HEK293T (cell line): ENCODE results near the gene BRF1.
A peak's percentile ranks its signal among the peaks of the same experiment; 100 is the strongest.

Source experiments
- CTCF ChIA-PET: fragments of 350-600 bp; formaldehyde crosslinking; extraction: SDS; loops from one replicate; lab custom pipeline; 2021; ENCODE audit warnings: antibody characterized with exemption, inconsistent platforms; lab: Yijun Ruan, JAX
- POLR2A ChIA-PET: fragments of 350-600 bp; formaldehyde crosslinking; extraction: SDS; loops from one replicate; lab custom pipeline; 2020; ENCODE audit warnings: antibody characterized with exemption, inconsistent platforms; lab: Yijun Ruan, JAX
- DNase-seq: peaks from one replicate; pipeline ENCODE4 v3.0.0; 2012; ENCODE audit warnings: mixed read lengths; ENCODE audit errors: extremely low spot score
- ARNT ChIP-seq: fragments of 450-650 bp; IDR thresholded peaks from 2 replicates; pipeline ENCODE4 v1.6.1; 2017; ENCODE audit warnings: mild to moderate bottlenecking
- BHLHE40 ChIP-seq: fragments of 450-650 bp; IDR thresholded peaks from 2 replicates; pipeline ENCODE4 v1.6.1; 2016; ENCODE audit warnings: mild to moderate bottlenecking, moderate library complexity, borderline replicate concordance
- CTBP1 ChIP-seq: fragments of 450-650 bp; IDR thresholded peaks from 2 replicates; pipeline ENCODE4 v1.6.1; 2016; ENCODE audit warnings: borderline replicate concordance
- ELF4 ChIP-seq: fragments of 450-650 bp; IDR thresholded peaks from 2 replicates; pipeline ENCODE4 v1.6.1; 2017; ENCODE audit warnings: antibody characterized with exemption
- FOXA1 ChIP-seq: fragments of 450-650 bp; IDR thresholded peaks from 2 replicates; pipeline ENCODE4 v1.6.1; 2016; ENCODE audit warnings: mild to moderate bottlenecking
- FOXK2 ChIP-seq: fragments of 450-650 bp; IDR thresholded peaks from 2 replicates; pipeline ENCODE4 v1.6.1; 2016; ENCODE audit warnings: mild to moderate bottlenecking
- FOXM1 ChIP-seq: fragments of 450-650 bp; IDR thresholded peaks from 2 replicates; pipeline ENCODE4 v1.6.1; 2017; ENCODE audit warnings: mild to moderate bottlenecking, borderline replicate concordance
- HDGF ChIP-seq: fragments of 450-650 bp; IDR thresholded peaks from 2 replicates; pipeline ENCODE4 v1.6.1; 2017; ENCODE audit warnings: antibody characterized with exemption, borderline replicate concordance
- L3MBTL2 ChIP-seq: fragments of 450-650 bp; conservative IDR thresholded peaks from 2 replicates; pipeline ENCODE4 v1.6.1; 2016; ENCODE audit warnings: mild to moderate bottlenecking
- LEF1 ChIP-seq: fragments of 450-650 bp; IDR thresholded peaks from 2 replicates; pipeline ENCODE4 v1.6.1; 2017; ENCODE audit warnings: mild to moderate bottlenecking, borderline replicate concordance
- NFRKB ChIP-seq: fragments of 450-650 bp; IDR thresholded peaks from 2 replicates; pipeline ENCODE4 v1.6.1; 2016; ENCODE audit warnings: mild to moderate bottlenecking, moderate library complexity
- PKNOX1 ChIP-seq: fragments of 450-650 bp; IDR thresholded peaks from 2 replicates; pipeline ENCODE4 v1.6.1; 2016
- SP1 ChIP-seq: fragments of 450-650 bp; IDR thresholded peaks from 2 replicates; pipeline ENCODE4 v1.6.1; 2017
- SUZ12 ChIP-seq: fragments of 450-650 bp; IDR thresholded peaks from 2 replicates; pipeline ENCODE4 v1.6.1; 2016; ENCODE audit warnings: mild to moderate bottlenecking
- TARDBP ChIP-seq: fragments of 450-650 bp; IDR thresholded peaks from 2 replicates; pipeline ENCODE4 v1.6.1; 2016
- ZNF384 ChIP-seq: fragments of 450-650 bp; IDR thresholded peaks from 2 replicates; pipeline ENCODE4 v1.6.1; 2016

The BRF1 gene

DNA sequence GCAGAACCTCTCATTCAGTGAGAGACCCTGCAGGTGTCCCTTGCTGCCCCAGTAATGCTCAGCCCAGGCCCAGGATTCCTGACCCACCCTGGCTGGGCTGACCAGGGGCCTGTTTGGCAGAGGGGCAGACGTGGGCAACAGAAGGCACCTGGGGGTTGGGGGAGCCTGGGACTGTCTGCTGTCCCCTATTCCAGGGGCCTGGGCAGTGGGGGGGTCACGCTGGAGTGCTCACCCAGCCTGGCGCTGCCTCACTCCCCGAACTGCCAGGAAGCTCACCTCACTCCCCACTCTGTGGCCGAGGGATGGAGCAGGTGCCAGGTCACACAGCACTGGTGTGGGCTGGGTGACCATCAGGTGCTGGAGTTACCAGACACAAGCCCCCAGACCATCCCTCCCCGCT lies 97.1 kb downstream of the BRF1 start:
- DNase-seq, result no peak
- POLR2A ChIA-PET, result no interaction called here
- TF ChIP-seq SUZ12 (no peak), SP1 (no peak), L3MBTL2 (no peak), FOXM1 (no peak), TARDBP (no peak), LEF1 (no peak), FOXK2 (no peak), ELF4 (no peak), ZNF384 (no peak), HDGF (no peak)
- CTCF ChIA-PET, result interaction anchor here (0.7 to 1.3 kb wide), 3 partner anchors 10 to 148 kb away, joined by 3 to 6 read pairs (median 5); no protein-coding TSS in a partner anchor

DNA sequence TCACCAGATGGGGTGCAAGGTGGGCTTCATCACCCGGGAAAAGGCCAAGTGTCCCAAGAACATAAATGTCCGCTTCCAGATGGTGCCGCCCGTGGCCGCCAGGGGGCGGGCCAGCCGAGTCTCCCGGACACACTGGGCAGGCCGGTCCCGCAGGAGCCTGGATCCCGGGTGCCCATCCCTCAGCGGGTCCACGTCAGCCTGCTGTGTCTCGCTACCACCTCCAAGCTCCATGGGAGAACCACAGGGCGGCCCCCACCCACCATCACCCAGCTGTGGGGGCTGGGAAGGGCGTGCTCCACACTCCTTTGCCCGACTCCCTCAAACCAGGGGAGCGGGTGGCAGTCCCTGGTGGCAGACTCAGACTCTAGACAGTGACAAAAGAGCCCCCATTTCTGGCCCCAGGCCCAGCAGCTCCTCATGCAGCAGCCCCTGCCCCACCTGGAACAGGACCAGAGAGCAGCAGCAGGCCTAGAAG lies 97.7 kb downstream of the BRF1 start:
- peak; percentile 86 for DNase-seq
- no peak for TF ChIP-seq NFRKB
- TF ChIP-seq FOXK2, result no peak
- TF ChIP-seq PKNOX1, result no peak
- no peak for TF ChIP-seq HDGF
- TF ChIP-seq ARNT, result no peak
- TF ChIP-seq TARDBP, result no peak
- ChIA-PET CTCF (interaction anchor here (0.6 to 1.3 kb wide), 4 partner anchors 14 to 149 kb away, joined by 3 to 6 read pairs (median 4); no protein-coding TSS in a partner anchor), POLR2A (no interaction called here)

- no peak for TF ChIP-seq NFRKB
- no peak for TF ChIP-seq L3MBTL2
- TF ChIP-seq ELF4, result no peak
- CTCF ChIA-PET, result interaction anchor here (0.6 to 1.2 kb wide), 2 partner anchors 80 to 149 kb away, joined by 3 read pairs; no protein-coding TSS in a partner anchor
- POLR2A ChIA-PET, result no interaction called here
- DNase-seq, result no peak
These were observed 98.8 kb downstream of the BRF1 start for GRCh38 chr14:105201925-105202513.

DNA sequence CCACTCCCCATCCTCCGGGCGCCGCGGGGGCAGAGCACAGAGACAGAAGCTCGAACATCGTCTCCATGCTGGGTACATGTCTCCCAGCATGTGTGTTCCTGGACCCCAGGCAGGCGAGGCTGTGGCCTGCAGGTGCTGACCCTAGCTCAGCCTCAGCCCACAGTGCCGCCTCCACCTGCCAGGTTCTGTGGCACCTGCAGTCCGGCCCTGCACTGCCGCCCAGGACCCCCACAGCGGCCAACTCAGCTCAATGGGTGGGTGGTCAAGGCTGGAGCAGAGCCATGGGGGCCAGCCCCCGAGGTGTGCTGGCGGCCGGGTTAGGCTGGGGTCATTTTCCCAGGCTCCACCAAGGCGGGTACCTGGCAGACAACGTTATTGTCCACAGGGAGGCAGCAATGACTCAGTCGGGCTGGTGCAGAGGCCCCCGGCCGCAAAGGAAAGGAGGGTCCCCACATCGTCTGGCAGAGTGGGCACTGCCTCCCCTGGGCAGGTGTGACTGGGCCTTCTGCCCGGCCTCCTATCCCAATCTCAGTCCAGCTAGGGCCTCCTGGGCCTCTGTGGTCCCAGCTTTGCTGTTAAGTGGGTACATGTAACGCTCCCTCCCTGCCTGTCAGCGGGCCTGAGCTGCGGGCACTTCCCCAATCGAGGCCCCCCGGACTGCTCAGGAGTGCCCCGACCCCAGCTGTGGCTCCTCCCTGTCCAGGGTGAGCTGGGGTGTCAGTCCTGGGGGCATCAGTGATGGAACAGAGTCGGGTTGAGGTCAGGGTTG lies 99.5 kb downstream of the BRF1 start:
- ChIA-PET CTCF (interaction anchor here (0.6 to 1.2 kb wide), 3 partner anchors 74 to 150 kb away, joined by 3 read pairs; no protein-coding TSS in a partner anchor), POLR2A (no interaction called here)

DNA sequence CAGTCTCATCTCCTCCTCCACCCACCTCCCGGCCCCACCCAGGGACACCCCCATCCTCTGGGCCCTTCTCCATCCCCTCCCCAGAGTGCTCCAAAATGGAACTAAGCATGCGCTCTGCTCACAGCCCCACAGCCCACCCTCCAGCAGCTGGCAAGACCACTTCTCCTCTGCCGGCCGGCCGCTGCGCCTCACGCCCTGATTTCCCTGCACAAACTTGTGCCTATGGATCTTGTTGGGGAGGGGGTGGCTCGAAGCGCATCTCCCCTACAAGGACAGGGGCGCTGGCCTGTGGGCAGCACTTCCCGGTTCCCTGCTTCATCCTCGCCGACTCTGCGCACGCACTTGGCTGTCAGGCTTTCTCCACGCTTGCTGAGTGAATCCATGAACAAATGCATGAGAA lies 100.2 kb downstream of the BRF1 start:
- ChIA-PET POLR2A (no interaction called here), CTCF (interaction anchor here (0.6 to 0.7 kb wide), 2 partner anchors 75 to 150 kb away, joined by 3 read pairs; no protein-coding TSS in a partner anchor)
- DNase-seq, result no peak
- no peak for TF ChIP-seq CTBP1
- TF ChIP-seq SP1, result no peak
- TF ChIP-seq HDGF, result no peak
- TF ChIP-seq PKNOX1, result no peak
- TF ChIP-seq LEF1, result no peak
- no peak for TF ChIP-seq FOXK2
- TF ChIP-seq ZNF384, result no peak
- no peak for TF ChIP-seq NFRKB
- no peak for TF ChIP-seq FOXM1
- TF ChIP-seq ELF4, result no peak
- TF ChIP-seq TARDBP, result no peak
- TF ChIP-seq FOXA1, result no peak
- TF ChIP-seq ARNT, result no peak
- no peak for TF ChIP-seq L3MBTL2
- no peak for TF ChIP-seq SUZ12
- no peak for TF ChIP-seq BHLHE40

More for the DNA sequence above, 99.5 kb downstream of the BRF1 start:
- no peak for DNase-seq
- TF ChIP-seq L3MBTL2 (no peak), BHLHE40 (no peak), HDGF (no peak), SP1 (no peak), CTBP1 (no peak), ELF4 (no peak), ARNT (no peak), TARDBP (no peak), PKNOX1 (no peak), FOXA1 (no peak), SUZ12 (no peak), FOXK2 (no peak), LEF1 (no peak)

- ChIA-PET POLR2A (no interaction called here), CTCF (no interaction called here)
- no peak for TF ChIP-seq FOXA1
- no peak for TF ChIP-seq L3MBTL2
- no peak for TF ChIP-seq HDGF
- TF ChIP-seq PKNOX1, result no peak
- no peak for TF ChIP-seq FOXK2
- no peak for TF ChIP-seq ARNT
- no peak for DNase-seq
These were observed 100.7 kb downstream of the BRF1 start for GRCh38 chr14:105200074-105200473.
